ENCODE measurements around the gene COL19A1. TPM values are rescaled to one million over a fixed set of nuclear protein-coding genes. Genes with fewer than 3 reads are reported as not detected.
"Not testable (repeated sequence)": the region's sequence is repeated elsewhere in the genome, so short reads cannot be mapped to it uniquely, and the experiment has no call there.

Gene COL19A1
- total RNA-seq (4.8 TPM), polyA plus RNA-seq (ENCODE audit: insufficient read depth in 1 of 8, insufficient read length in 8 of 8, low replicate concordance in 1 of 8) (10 to 100 TPM in 1 of 8 donors, 1 to 10 TPM in 5, under 1 TPM in 2; 0.61 to 11.1 (median 2.7) TPM)
- long read RNA-seq, donor 1: 0 reads
- long read RNA-seq, donor 2: 0 reads
- long read RNA-seq, donor 3, partial matches to known transcripts: 15 of 15 reads
- long read RNA-seq, donor 3, other reads (novel, unspliced or antisense): 0 of 15 reads
- long read RNA-seq, donor 4: 0 reads
- long read RNA-seq, donor 5: 0 reads
- long read RNA-seq, donor 6: 0 reads
- long read RNA-seq, donor 7: 0 reads
- long read RNA-seq, donor 8: 0 reads
- long read RNA-seq, donor 9: 0 reads
- long read RNA-seq, donor 10: 0 reads
- long read RNA-seq, donor 11: 0 reads

DNA sequence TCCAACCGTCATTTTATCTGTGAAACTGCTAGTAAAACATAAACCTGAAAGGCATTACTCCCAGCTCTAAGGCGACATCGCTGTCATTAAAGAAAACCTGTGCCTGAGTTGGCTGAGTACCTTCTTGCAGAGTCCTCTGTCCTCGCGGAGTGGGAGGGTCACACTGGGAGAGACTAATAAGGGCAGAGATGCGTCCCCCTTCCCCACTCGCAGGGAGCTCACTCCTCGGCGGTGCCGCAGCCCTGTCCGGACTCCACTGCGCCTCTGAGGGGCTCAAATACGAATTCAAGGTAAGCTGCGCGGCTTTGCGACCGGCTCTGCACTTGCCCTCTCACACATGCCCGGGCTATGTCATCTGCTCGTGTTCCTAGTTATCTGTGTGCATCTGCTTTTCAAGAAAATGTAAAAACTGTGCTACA, at the start of gene COL19A1:
TSS of gene COL19A1 (plus strand) at position 206 of the 419 bp plus-strand sequence. CDS start 13,012 bp downstream, outside the sequence.
- H3K4me3 ChIP-seq (ENCODE audit: low read length): peak within 1 kb of the TSS; percentile 70
- H3K27ac ChIP-seq (ENCODE audit: low read length): no peak within 1 kb of the TSS
- H3K4me1 ChIP-seq (ENCODE audit: control insufficient read depth, insufficient read depth, low read length): peaks cover 9% of the 10 kb centered on the region
- no peaks in the 10 kb centered on the region for H3K36me3 ChIP-seq (ENCODE audit: control insufficient read depth, insufficient read depth, low read length)
- no peaks in the 10 kb centered on the region for H3K9me3 ChIP-seq (replicated peaks; ENCODE audit: control insufficient read depth, low read depth, low read length)
- under 1% methylated on average over 14 of the region's 19 CpGs for WGBS (ENCODE audit: insufficient coverage)
- DNase-seq: peak; percentile 32
- peaks cover 18% of the 10 kb centered on the region for H3K27me3 ChIP-seq (ENCODE audit: control insufficient read depth, insufficient read depth, low read length)

DNA sequence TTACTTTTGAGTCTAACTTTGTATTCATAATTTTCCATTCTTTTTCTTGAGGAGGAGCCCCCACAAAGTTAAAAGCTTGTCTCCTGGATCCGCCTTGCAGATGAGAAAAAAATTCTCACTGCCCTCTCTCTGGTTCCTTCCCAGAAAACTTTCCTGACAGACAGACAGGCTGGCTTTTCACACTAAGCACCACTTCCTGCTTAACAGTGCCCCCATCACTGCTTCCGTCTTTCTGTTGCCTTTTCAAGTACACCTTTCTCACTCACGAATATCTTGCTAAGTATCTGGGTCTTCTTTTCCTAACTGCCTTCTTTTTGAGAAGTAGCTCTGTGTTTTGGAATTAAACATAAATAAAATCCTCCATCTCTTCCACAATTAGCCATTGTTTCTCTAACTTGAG, 49.8 kb upstream of the COL19A1 start:
- Histone ChIP-seq H3K9me3 (replicated peaks; ENCODE audit: control insufficient read depth, low read depth, low read length) (no peaks in the 10 kb centered on the region), H3K4me3 (ENCODE audit: low read length) (no peak overlapping the region), H3K27ac (ENCODE audit: low read length) (no peak overlapping the region), H3K36me3 (ENCODE audit: control insufficient read depth, insufficient read depth, low read length) (no peaks in the 10 kb centered on the region), H3K4me1 (ENCODE audit: control insufficient read depth, insufficient read depth, low read length) (no peaks in the 10 kb centered on the region), H3K27me3 (ENCODE audit: control insufficient read depth, insufficient read depth, low read length) (no peaks in the 10 kb centered on the region)
- WGBS (ENCODE audit: insufficient coverage): 69% methylated on average over 1 of the region's 3 CpGs
- DNase-seq: no peak

DNA sequence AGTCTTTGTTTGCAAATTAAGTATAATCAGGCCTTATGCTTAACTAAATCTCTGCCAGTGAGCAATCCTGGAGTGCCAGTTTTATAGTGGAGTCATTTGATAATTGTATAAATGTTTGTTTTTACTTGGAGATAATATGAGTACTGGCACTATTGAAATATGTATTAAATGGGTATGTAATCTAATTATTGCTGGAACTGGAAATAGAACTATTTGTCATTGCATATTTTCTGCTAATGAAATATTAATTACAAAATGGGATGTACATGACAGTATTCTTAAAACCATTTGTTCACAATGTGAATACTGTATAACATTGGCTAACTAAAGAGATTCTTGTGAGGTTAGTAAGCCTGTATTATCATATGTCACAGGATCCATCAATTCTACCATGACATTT, 49.0 kb upstream of the COL19A1 start:
- Histone ChIP-seq H3K27me3 (ENCODE audit: control insufficient read depth, insufficient read depth, low read length) (no peaks in the 10 kb centered on the region), H3K4me3 (ENCODE audit: low read length) (no peak overlapping the region), H3K27ac (ENCODE audit: low read length) (no peak overlapping the region), H3K4me1 (ENCODE audit: control insufficient read depth, insufficient read depth, low read length) (no peaks in the 10 kb centered on the region), H3K36me3 (ENCODE audit: control insufficient read depth, insufficient read depth, low read length) (no peaks in the 10 kb centered on the region), H3K9me3 (replicated peaks; ENCODE audit: control insufficient read depth, low read depth, low read length) (no peaks in the 10 kb centered on the region)
- DNase-seq: no peak

DNA sequence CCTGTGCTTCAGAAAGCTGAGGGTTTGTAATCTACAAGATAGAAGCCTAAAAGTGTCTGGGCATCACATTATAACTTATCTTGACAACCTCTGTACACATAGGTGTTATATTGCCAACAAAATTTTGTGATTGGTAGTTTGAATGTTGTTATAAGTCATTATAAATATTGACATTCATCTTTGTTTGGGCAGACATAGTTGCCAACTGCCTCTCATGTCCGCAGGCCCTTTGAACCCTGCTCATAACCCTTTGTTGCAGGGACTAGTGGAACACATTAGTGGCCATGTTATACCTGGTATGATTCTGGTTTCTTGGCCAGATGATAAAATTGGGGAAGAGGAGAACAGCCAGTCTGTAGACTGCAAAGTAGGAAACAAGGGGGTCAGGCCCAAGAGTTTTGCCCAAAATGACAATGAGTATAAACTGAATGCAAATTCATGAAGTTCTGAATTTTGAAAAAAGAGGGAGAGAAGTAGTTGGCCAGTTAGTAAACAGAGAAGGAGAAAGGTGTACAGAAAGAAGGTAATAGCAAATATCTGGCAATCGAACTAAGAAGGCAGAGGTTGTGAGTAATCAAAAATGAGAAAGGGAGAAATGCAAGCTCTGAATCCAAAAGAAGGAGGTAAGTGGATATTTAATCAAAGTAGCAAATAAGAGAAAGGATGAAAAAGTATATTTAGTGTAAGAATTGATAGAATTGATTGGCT, 48.0 kb upstream of the COL19A1 start:
- WGBS (ENCODE audit: insufficient coverage): 100% methylated on average over 2 of the region's 2 CpGs
- Histone ChIP-seq H3K27me3 (ENCODE audit: control insufficient read depth, insufficient read depth, low read length) (no peaks in the 10 kb centered on the region), H3K36me3 (ENCODE audit: control insufficient read depth, insufficient read depth, low read length) (no peaks in the 10 kb centered on the region), H3K27ac (ENCODE audit: low read length) (no peak overlapping the region), H3K4me1 (ENCODE audit: control insufficient read depth, insufficient read depth, low read length) (no peaks in the 10 kb centered on the region), H3K4me3 (ENCODE audit: low read length) (no peak overlapping the region), H3K9me3 (replicated peaks; ENCODE audit: control insufficient read depth, low read depth, low read length) (no peaks in the 10 kb centered on the region)
- no peak for DNase-seq

DNA sequence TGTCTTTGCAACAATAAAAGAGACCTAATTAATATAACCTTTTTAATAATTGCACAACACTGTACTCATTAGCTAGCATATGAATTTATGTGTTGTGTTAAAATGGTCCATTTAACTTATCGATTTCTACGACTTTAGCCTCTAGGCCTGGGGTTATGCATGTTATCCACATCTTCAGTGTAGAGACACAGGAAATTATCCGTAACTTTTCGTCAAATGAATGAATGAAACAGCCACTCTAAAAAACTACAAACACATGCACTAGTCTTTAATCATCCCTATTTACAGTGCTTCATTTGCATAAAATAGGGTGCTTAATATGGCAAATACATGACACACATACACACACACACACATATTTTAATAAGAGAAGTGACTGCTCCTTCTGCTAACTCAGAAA, 47.2 kb upstream of the COL19A1 start:
- no peaks in the 10 kb centered on the region for H3K36me3 ChIP-seq (ENCODE audit: control insufficient read depth, insufficient read depth, low read length)
- no peak overlapping the region for H3K4me3 ChIP-seq (ENCODE audit: low read length)
- H3K27ac ChIP-seq (ENCODE audit: low read length): no peak overlapping the region
- H3K9me3 ChIP-seq (replicated peaks; ENCODE audit: control insufficient read depth, low read depth, low read length): no peaks in the 10 kb centered on the region
- no peaks in the 10 kb centered on the region for H3K4me1 ChIP-seq (ENCODE audit: control insufficient read depth, insufficient read depth, low read length)
- H3K27me3 ChIP-seq (ENCODE audit: control insufficient read depth, insufficient read depth, low read length): no peaks in the 10 kb centered on the region
- WGBS (ENCODE audit: insufficient coverage): no CpG with 5 or more reads among the region's 4 CpGs
- no peak for DNase-seq

DNA sequence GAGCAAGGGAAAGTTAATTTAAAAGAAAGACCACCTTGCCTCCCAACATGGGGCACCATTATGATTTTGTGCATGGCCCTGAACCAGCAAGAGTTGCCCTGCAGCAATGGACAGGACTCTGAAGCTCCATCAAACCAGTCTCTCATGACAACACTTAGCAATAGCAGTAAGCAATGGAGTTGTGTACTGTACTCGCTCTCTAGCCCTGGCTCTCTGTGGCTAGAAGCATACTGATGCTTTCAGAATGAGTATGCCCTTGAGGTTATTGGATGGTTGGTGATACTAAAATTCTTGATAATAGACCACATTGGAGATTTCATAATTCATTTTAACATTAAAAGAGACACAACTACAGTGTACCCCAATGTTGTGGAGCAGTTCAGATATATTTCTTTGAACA, 46.3 kb upstream of the COL19A1 start:
- Histone ChIP-seq H3K27ac (ENCODE audit: low read length) (no peak overlapping the region), H3K27me3 (ENCODE audit: control insufficient read depth, insufficient read depth, low read length) (no peaks in the 10 kb centered on the region), H3K36me3 (ENCODE audit: control insufficient read depth, insufficient read depth, low read length) (no peaks in the 10 kb centered on the region), H3K4me1 (ENCODE audit: control insufficient read depth, insufficient read depth, low read length) (no peaks in the 10 kb centered on the region), H3K9me3 (replicated peaks; ENCODE audit: control insufficient read depth, low read depth, low read length) (no peaks in the 10 kb centered on the region), H3K4me3 (ENCODE audit: low read length) (no peak overlapping the region)
- no CpG with 5 or more reads among the region's 1 CpG for WGBS (ENCODE audit: insufficient coverage)
- DNase-seq: no peak

DNA sequence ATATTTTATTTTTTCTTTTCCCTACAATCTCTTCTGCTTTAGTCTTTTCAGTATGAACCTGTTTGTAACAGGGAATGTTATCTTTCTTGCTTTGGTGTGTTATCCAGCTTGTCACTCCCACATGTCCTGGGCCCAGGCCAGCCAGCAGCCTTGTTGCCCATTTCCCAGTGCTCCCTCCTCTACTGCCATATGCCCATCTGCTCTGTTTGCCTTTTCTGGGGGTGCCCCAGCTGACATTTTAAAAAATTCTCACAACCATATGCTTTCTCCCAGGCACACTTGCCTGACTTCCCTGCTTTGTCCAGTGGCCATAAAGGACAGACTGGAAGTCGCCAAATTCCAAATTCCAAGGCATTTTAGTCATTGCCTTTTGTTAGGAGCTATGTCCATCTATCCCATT, 45.9 kb upstream of the COL19A1 start:
- Histone ChIP-seq H3K36me3 (ENCODE audit: control insufficient read depth, insufficient read depth, low read length) (no peaks in the 10 kb centered on the region), H3K4me1 (ENCODE audit: control insufficient read depth, insufficient read depth, low read length) (no peaks in the 10 kb centered on the region), H3K27ac (ENCODE audit: low read length) (no peak overlapping the region), H3K27me3 (ENCODE audit: control insufficient read depth, insufficient read depth, low read length) (no peaks in the 10 kb centered on the region), H3K9me3 (replicated peaks; ENCODE audit: control insufficient read depth, low read depth, low read length) (no peaks in the 10 kb centered on the region), H3K4me3 (ENCODE audit: low read length) (no peak overlapping the region)
- WGBS (ENCODE audit: insufficient coverage): 80% methylated on average over 1 of the region's 1 CpG
- DNase-seq: no peak

DNA sequence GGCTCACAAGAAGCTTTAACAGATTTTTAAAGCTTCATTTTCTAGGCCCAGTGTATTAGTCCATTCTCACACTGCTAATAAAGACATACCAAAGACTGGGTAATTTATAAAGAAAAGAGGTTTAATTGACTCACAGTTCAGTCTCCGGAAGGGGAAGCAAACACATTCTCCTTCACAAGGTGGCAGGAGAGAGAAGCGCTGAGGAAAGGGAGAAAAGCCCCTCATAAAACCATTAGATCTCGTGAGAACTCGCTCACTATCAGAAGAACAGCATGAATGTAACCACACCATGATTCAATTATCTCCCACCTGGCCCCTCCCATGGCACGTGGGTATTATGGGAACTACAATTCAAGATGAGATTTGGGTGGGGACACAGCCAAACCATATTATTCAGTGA, 42.0 kb upstream of the COL19A1 start:
- H3K27ac ChIP-seq (ENCODE audit: low read length); DNase-seq; H3K9me3 ChIP-seq (replicated peaks; ENCODE audit: control insufficient read depth, low read depth, low read length); H3K36me3 ChIP-seq (ENCODE audit: control insufficient read depth, insufficient read depth, low read length); H3K4me3 ChIP-seq (ENCODE audit: low read length); H3K27me3 ChIP-seq (ENCODE audit: control insufficient read depth, insufficient read depth, low read length); H3K4me1 ChIP-seq (ENCODE audit: control insufficient read depth, insufficient read depth, low read length): not testable (repeated sequence)
- WGBS (ENCODE audit: insufficient coverage): no CpG with 5 or more reads among the region's 5 CpGs

DNA sequence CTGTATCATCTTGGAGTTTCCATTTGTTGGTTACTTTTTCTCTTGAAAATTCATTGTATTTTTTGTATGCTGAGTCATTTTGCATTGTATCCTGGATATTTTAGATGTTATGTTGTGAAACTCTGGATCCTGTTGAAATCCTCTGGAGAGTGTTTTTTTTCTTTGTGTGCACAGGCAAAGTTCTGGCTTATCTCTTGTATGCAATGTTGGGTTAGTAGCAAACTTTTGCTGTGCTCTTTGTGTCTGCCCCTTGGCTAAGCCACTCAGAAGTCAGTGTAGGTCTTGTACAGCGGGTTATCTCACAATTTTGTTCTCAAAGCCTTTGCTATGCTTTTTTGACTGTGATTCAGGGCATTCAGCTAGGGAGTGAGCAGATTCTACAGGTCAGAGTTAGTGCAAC, 40.5 kb upstream of the COL19A1 start:
- WGBS (ENCODE audit: insufficient coverage): 100% methylated on average over 1 of the region's 1 CpG
- no peaks in the 10 kb centered on the region for H3K27me3 ChIP-seq (ENCODE audit: control insufficient read depth, insufficient read depth, low read length)
- no peak overlapping the region for H3K27ac ChIP-seq (ENCODE audit: low read length)
- DNase-seq: no peak
- H3K9me3 ChIP-seq (replicated peaks; ENCODE audit: control insufficient read depth, low read depth, low read length): no peaks in the 10 kb centered on the region
- H3K4me1 ChIP-seq (ENCODE audit: control insufficient read depth, insufficient read depth, low read length): no peaks in the 10 kb centered on the region
- no peaks in the 10 kb centered on the region for H3K36me3 ChIP-seq (ENCODE audit: control insufficient read depth, insufficient read depth, low read length)
- H3K4me3 ChIP-seq (ENCODE audit: low read length): no peak overlapping the region

DNA sequence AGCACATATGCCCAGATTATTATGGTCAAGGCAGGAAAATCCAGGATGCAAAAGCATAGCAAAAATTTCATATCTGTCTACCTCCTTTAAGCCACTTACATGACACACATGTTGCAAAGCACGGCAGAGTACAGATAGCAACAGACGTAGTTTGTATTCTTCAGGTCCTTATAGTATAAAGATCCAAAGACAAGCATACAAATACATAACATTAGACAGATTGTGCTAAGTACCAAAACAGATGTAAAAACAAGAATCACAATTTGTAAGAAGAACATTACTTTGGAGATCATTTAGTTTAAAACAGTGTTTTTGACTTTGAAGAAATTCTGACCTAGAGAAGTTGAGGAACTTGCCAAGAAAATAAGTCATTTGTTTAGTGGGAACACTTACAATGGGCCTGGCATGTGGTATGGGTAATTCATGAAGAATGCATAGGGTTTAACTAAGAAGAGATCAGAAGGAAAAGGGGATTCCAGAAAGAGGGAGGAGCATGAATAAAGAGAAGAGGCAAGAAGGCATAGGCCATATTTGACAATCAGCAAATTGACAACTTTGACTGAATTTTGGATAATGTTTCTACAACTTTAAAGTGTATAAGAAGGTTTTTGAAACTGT, 39.0 kb upstream of the COL19A1 start:
- no peak for DNase-seq

More for the DNA sequence above, 39.0 kb upstream of the COL19A1 start:
- Histone ChIP-seq H3K4me3 (ENCODE audit: low read length) (no peak overlapping the region), H3K4me1 (ENCODE audit: control insufficient read depth, insufficient read depth, low read length) (no peaks in the 10 kb centered on the region), H3K36me3 (ENCODE audit: control insufficient read depth, insufficient read depth, low read length) (no peaks in the 10 kb centered on the region), H3K27me3 (ENCODE audit: control insufficient read depth, insufficient read depth, low read length) (no peaks in the 10 kb centered on the region), H3K9me3 (replicated peaks; ENCODE audit: control insufficient read depth, low read depth, low read length) (no peaks in the 10 kb centered on the region), H3K27ac (ENCODE audit: low read length) (no peak overlapping the region)
- no CpG with 5 or more reads among the region's 2 CpGs for WGBS (ENCODE audit: insufficient coverage)
